K562 (cell line): ENCODE results near the gene NEMF. TPM values are rescaled to one million over a fixed set of nuclear protein-coding genes. Genes with fewer than 3 reads are reported as not detected.
A peak's percentile ranks its signal among the peaks of the same experiment; 100 is the strongest.

ENCODE experiments used
- CREB1 ChIP-seq, 2 experiments: sonication (generic) in 1 of 2; formaldehyde crosslinking in 1 of 2; IDR thresholded peaks; 2 replicates each; pipeline versions ENCODE4 v1.6.1 to v1.8.0; 2012 to 2022; ENCODE audit warnings: inconsistent platforms in 1 of 2, mild to moderate bottlenecking in 1 of 2, missing genetic modification reagents in 1 of 2, moderate library complexity in 1 of 2
- GTF2A2 ChIP-seq: IDR thresholded peaks from 2 replicates; pipeline ENCODE4 v1.6.1; 2016; ENCODE audit warnings: mild to moderate bottlenecking, missing genetic modification characterization, missing compliant biosample characterization
- ILF3 ChIP-seq: fragments of 450-650 bp; IDR thresholded peaks from 2 replicates; pipeline ENCODE4 v1.6.1; 2018; ENCODE audit warnings: antibody characterized with exemption, mild to moderate bottlenecking, moderate library complexity, borderline replicate concordance
- NFRKB ChIP-seq: fragments of 450-650 bp; IDR thresholded peaks from 2 replicates; pipeline ENCODE4 v1.6.1; 2016; ENCODE audit warnings: low read depth
- PHTF2 ChIP-seq: fragments of 250-450 bp; sonication (Bioruptor Pico); IDR thresholded peaks from 2 replicates; pipeline ENCODE4 v1.5.0; 2021; ENCODE audit warnings: mild to moderate bottlenecking
- POU5F1 ChIP-seq: fragments of 150-350 bp; IDR thresholded peaks from 2 replicates; pipeline ENCODE4 v1.6.1; 2014; ENCODE audit warnings: borderline replicate concordance, low read length, low read depth, mild to moderate bottlenecking; ENCODE audit not compliant: partially characterized antibody
- PTRF ChIP-seq: fragments of 450-650 bp; IDR thresholded peaks from 2 replicates; pipeline ENCODE4 v1.6.1; 2016; ENCODE audit warnings: mild to moderate bottlenecking, missing genetic modification characterization, missing compliant biosample characterization
- SMARCA4 ChIP-seq: fragments of 450-650 bp; IDR thresholded peaks from 2 replicates; pipeline ENCODE4 v1.6.1; 2016
- TSC22D4 ChIP-seq: fragments of 450-650 bp; IDR thresholded peaks from 2 replicates; pipeline ENCODE4 v1.6.1; 2016; ENCODE audit warnings: missing genetic modification characterization, missing biosample characterization, control low read depth
- ZBTB7A ChIP-seq: IDR thresholded peaks from 2 replicates; pipeline ENCODE4 v1.6.1; 2011; ENCODE audit warnings: low read depth, mild to moderate bottlenecking, low read length, moderate library complexity, borderline replicate concordance; ENCODE audit not compliant: control insufficient read depth
- ZNF143 ChIP-seq: sonication (generic); formaldehyde crosslinking; IDR thresholded peaks from 2 replicates; pipeline ENCODE4 v1.9.0; 2022; ENCODE audit warnings: mild to moderate bottlenecking, missing genetic modification reagents
- ZNF174 ChIP-seq: fragments of 250-450 bp; sonication (Bioruptor Pico); IDR thresholded peaks from 2 replicates; pipeline ENCODE4 v1.4.0; 2020; ENCODE audit warnings: mild to moderate bottlenecking
- ZNF354B ChIP-seq: fragments of 250-450 bp; sonication (Bioruptor Pico); IDR thresholded peaks from 2 replicates; pipeline ENCODE4 v1.4.0; 2020
- polyA plus RNA-seq, 8 experiments: library from polyadenylated mRNA; depleted of rRNA in 4 of 8; stranded (reverse) in 5 of 8; unstranded in 3 of 8; fragments of >200 nt; fragmentation: Nextera tagmentation in 2 of 8; fragmentation: Illumina TruSeq in 1 of 8; extraction: Ambion mirVana in 2 of 8; extraction: Trizol in 1 of 8; gene quantifications; 2 replicates each; pipeline versions ENCODE4 v1.2.1 to v1.2.3, GENCODE V29; 2011 to 2014; ENCODE audit warnings: inconsistent platforms in 1 of 8, missing spikeins in 1 of 8
- total RNA-seq, 7 experiments: library from RNA; depleted of rRNA in 6 of 7; stranded (reverse); fragments of >200 nt in 6 of 7; fragmentation: Illumina TruSeq in 2 of 7; extraction: Trizol in 2 of 7; gene quantifications; 2 replicates each; pipeline versions ENCODE4 v1.2.1 to v1.2.3, GENCODE V29; 2011 to 2021; ENCODE audit warnings: low replicate concordance in 1 of 7
- TF ChIP-seq, protein P1 (sequence below): sonication (generic); formaldehyde crosslinking; IDR thresholded peaks from 2 replicates; pipeline ENCODE4 v1.8.1; 2023; ENCODE audit warnings: mild to moderate bottlenecking, missing genetic modification reagents, moderate library complexity
- TF ChIP-seq, protein P2 (sequence below): fragments of 250-450 bp; sonication (Bioruptor Pico); IDR thresholded peaks from 2 replicates; pipeline ENCODE4 v1.4.0; 2020; ENCODE audit warnings: mild to moderate bottlenecking, moderate library complexity
- TF ChIP-seq, protein P3 (sequence below): sonication (generic); formaldehyde crosslinking; IDR thresholded peaks from 2 replicates; pipeline ENCODE4 v1.8.1; 2023; ENCODE audit warnings: mild to moderate bottlenecking, missing genetic modification reagents
- TF ChIP-seq, protein P4 (sequence below): fragments of 250-450 bp; sonication (Bioruptor Pico); IDR thresholded peaks from 2 replicates; pipeline ENCODE4 v1.8.0; 2021; ENCODE audit warnings: borderline replicate concordance, mild to moderate bottlenecking, moderate library complexity; ENCODE audit not compliant: poor library complexity, severe bottlenecking
- TF ChIP-seq, protein P5 (sequence below): fragments of 450-650 bp; formaldehyde crosslinking; conservative IDR thresholded peaks from 2 replicates; pipeline ENCODE4 v1.4.0; 2022; ENCODE audit warnings: mild to moderate bottlenecking, missing genetic modification characterization

The NEMF gene
- total and polyA plus RNA-seq, 9 of the 15 experiments (the other 6 are each of a cell fraction or from before 2014, with no cell fraction given) = 38.8 to 94.4 (median 61.0) TPM

DNA sequence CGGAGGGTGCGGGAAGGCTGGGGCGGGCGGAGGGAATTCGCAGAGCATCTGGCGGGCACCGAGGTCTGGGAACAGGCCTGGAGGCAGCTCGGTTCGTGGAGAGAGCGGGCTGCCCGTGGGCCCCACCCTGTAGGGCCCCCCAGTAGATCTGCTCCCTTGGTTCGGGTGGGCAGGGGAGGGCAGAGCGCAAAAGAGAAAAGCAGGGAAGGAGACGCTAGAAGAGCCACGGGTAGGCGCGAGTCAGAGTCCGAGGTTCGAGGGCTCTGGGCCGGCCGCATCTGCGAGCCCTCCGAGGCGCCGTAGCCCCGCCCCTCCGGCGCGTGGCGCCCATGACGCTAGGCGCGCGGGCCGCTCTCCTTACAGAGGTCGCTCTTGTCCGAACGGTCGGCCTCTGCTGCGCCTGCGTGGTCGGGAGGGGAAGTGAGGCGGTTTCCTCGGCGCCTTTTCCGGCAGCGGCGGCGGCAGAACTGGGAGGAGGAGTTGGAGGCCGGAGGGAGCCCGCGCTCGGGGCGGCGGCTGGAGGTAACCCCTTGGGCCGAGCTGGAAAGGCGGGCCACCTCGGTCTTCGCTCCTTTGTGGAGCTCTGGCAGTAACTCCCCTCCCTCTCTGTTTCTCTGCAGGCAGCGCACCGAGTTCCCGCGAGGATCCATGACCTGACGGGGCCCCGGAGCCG lies 40.2 kb upstream of the NEMF start, which contains the start of gene ARF6 (continued):
- TF ChIP-seq, protein P1, sequence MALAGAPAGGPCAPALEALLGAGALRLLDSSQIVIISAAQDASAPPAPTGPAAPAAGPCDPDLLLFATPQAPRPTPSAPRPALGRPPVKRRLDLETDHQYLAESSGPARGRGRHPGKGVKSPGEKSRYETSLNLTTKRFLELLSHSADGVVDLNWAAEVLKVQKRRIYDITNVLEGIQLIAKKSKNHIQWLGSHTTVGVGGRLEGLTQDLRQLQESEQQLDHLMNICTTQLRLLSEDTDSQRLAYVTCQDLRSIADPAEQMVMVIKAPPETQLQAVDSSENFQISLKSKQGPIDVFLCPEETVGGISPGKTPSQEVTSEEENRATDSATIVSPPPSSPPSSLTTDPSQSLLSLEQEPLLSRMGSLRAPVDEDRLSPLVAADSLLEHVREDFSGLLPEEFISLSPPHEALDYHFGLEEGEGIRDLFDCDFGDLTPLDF (CRISPR knock-in tag) = peak; percentile 79
- TF ChIP-seq POU5F1 (no peak), SMARCA4 (no peak), GTF2A2 (no peak), ZNF354B (no peak), ILF3 (no peak; the same call in 1 of the 2 replicates), CREB1 (IDR thresholded peaks at IDR 0.05) (peak; percentile 85), CREB1 (CRISPR knock-in tag; IDR thresholded peaks at IDR 0.05) (peak; percentile 87), PTRF (tag) (no peak), ZNF174 (CRISPR knock-in tag) (no peak), NFRKB (0 out of 2 replicates have a peak, but pooled peaks have one; percentile 26), ZBTB7A (no peak; the same call in 1 of the 2 replicates), ZNF143 (CRISPR knock-in tag) (no peak), TSC22D4 (no peak), PHTF2 (CRISPR knock-in tag) (no peak)
- TF ChIP-seq, protein P2, sequence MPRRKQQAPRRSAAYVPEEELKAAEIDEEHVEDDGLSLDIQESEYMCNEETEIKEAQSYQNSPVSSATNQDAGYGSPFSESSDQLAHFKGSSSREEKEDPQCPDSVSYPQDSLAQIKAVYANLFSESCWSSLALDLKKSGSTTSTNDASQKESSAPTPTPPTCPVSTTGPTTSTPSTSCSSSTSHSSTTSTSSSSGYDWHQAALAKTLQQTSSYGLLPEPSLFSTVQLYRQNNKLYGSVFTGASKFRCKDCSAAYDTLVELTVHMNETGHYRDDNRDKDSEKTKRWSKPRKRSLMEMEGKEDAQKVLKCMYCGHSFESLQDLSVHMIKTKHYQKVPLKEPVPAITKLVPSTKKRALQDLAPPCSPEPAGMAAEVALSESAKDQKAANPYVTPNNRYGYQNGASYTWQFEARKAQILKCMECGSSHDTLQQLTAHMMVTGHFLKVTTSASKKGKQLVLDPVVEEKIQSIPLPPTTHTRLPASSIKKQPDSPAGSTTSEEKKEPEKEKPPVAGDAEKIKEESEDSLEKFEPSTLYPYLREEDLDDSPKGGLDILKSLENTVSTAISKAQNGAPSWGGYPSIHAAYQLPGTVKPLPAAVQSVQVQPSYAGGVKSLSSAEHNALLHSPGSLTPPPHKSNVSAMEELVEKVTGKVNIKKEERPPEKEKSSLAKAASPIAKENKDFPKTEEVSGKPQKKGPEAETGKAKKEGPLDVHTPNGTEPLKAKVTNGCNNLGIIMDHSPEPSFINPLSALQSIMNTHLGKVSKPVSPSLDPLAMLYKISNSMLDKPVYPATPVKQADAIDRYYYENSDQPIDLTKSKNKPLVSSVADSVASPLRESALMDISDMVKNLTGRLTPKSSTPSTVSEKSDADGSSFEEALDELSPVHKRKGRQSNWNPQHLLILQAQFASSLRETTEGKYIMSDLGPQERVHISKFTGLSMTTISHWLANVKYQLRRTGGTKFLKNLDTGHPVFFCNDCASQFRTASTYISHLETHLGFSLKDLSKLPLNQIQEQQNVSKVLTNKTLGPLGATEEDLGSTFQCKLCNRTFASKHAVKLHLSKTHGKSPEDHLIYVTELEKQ (CRISPR knock-in tag) = no peak
- TF ChIP-seq, protein P3, sequence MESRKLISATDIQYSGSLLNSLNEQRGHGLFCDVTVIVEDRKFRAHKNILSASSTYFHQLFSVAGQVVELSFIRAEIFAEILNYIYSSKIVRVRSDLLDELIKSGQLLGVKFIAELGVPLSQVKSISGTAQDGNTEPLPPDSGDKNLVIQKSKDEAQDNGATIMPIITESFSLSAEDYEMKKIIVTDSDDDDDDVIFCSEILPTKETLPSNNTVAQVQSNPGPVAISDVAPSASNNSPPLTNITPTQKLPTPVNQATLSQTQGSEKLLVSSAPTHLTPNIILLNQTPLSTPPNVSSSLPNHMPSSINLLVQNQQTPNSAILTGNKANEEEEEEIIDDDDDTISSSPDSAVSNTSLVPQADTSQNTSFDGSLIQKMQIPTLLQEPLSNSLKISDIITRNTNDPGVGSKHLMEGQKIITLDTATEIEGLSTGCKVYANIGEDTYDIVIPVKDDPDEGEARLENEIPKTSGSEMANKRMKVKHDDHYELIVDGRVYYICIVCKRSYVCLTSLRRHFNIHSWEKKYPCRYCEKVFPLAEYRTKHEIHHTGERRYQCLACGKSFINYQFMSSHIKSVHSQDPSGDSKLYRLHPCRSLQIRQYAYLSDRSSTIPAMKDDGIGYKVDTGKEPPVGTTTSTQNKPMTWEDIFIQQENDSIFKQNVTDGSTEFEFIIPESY = no peak
- TF ChIP-seq, protein P4, sequence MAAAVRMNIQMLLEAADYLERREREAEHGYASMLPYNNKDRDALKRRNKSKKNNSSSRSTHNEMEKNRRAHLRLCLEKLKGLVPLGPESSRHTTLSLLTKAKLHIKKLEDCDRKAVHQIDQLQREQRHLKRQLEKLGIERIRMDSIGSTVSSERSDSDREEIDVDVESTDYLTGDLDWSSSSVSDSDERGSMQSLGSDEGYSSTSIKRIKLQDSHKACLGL (CRISPR knock-in tag) = no peak
- TF ChIP-seq, protein P5, sequence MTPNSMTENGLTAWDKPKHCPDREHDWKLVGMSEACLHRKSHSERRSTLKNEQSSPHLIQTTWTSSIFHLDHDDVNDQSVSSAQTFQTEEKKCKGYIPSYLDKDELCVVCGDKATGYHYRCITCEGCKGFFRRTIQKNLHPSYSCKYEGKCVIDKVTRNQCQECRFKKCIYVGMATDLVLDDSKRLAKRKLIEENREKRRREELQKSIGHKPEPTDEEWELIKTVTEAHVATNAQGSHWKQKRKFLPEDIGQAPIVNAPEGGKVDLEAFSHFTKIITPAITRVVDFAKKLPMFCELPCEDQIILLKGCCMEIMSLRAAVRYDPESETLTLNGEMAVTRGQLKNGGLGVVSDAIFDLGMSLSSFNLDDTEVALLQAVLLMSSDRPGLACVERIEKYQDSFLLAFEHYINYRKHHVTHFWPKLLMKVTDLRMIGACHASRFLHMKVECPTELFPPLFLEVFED = peak; percentile 61; the same call in 1 of the 2 replicates
